HG02642 (cell line): ENCODE results near the gene CDK12.

Experiments used
- ATAC-seq: cut with Tn5 transposase; IDR thresholded peaks from one replicate; pipeline ENCODE4 v1.9.1; 2021; ENCODE audit warnings: mild to moderate bottlenecking; ENCODE audit not compliant: unreplicated experiment, poor library complexity

Gene CDK12

GRCh38 chr17:39579318-39580081 is 118.2 kb downstream of the CDK12 start:
- ATAC-seq = no peak

GRCh38 chr17:39580082-39580468 is 118.8 kb downstream of the CDK12 start:
- ATAC-seq = no peak

- no peak for ATAC-seq
These were observed 119.9 kb downstream of the CDK12 start for GRCh38 chr17:39581071-39581758.

GRCh38 chr17:39581759-39582085 is 120.4 kb downstream of the CDK12 start:
- no peak for ATAC-seq

GRCh38 chr17:39582658-39583057 is 121.4 kb downstream of the CDK12 start:
- no peak for ATAC-seq
